Measurements from ENCODE around the gene OGDHL. TPM values are rescaled to one million over a fixed set of nuclear protein-coding genes. Genes with fewer than 3 reads are reported as not detected.

OGDHL gene
- total RNA-seq, 1 donor from 2014 or later: 3.7 TPM

- no peaks in the 10 kb centered on the region for H3K36me3 Mint-ChIP-seq (ENCODE audit: low read depth)
- peaks cover 5% of the 10 kb centered on the region for H3K9me3 Mint-ChIP-seq
- H3K4me3 Mint-ChIP-seq (ENCODE audit: low read depth): no peak overlapping the region
- no peaks in the 10 kb centered on the region for H3K4me1 Mint-ChIP-seq (ENCODE audit: low read depth)
- no peaks in the 10 kb centered on the region for H3K27me3 Mint-ChIP-seq (ENCODE audit: low read depth)
- intact Hi-C loops (cut with micrococcal nuclease): no loop called here
- H3K27ac Mint-ChIP-seq: no peak overlapping the region
- no peak for DNase-seq (ENCODE audit: low spot score)
These were observed 19.2 kb downstream of the OGDHL start for GRCh38 chr10:49742683-49743463.

- no peak for DNase-seq (ENCODE audit: low spot score)
- intact Hi-C loops (cut with micrococcal nuclease): no loop called here
- H3K9me3 Mint-ChIP-seq: peaks cover 5% of the 10 kb centered on the region
- no peaks in the 10 kb centered on the region for H3K27me3 Mint-ChIP-seq (ENCODE audit: low read depth)
- no peak overlapping the region for H3K27ac Mint-ChIP-seq
- no peaks in the 10 kb centered on the region for H3K36me3 Mint-ChIP-seq (ENCODE audit: low read depth)
- no peaks in the 10 kb centered on the region for H3K4me1 Mint-ChIP-seq (ENCODE audit: low read depth)
- H3K4me3 Mint-ChIP-seq (ENCODE audit: low read depth): no peak overlapping the region
These were observed 20.8 kb downstream of the OGDHL start for GRCh38 chr10:49741108-49741995.

- intact Hi-C loops (cut with micrococcal nuclease): no loop called here
- no peaks in the 10 kb centered on the region for H3K4me1 Mint-ChIP-seq (ENCODE audit: low read depth)
- no peak overlapping the region for H3K4me3 Mint-ChIP-seq (ENCODE audit: low read depth)
- H3K36me3 Mint-ChIP-seq (ENCODE audit: low read depth): no peaks in the 10 kb centered on the region
- H3K9me3 Mint-ChIP-seq: peaks cover 5% of the 10 kb centered on the region
- DNase-seq (ENCODE audit: low spot score): no peak
- no peaks in the 10 kb centered on the region for H3K27me3 Mint-ChIP-seq (ENCODE audit: low read depth)
- H3K27ac Mint-ChIP-seq: no peak overlapping the region
These were observed 21.6 kb downstream of the OGDHL start for GRCh38 chr10:49740346-49741107.

- no peaks in the 10 kb centered on the region for H3K36me3 Mint-ChIP-seq (ENCODE audit: low read depth)
- peaks cover 5% of the 10 kb centered on the region for H3K9me3 Mint-ChIP-seq
- H3K4me3 Mint-ChIP-seq (ENCODE audit: low read depth): no peak overlapping the region
- no peak overlapping the region for H3K27ac Mint-ChIP-seq
- no peaks in the 10 kb centered on the region for H3K4me1 Mint-ChIP-seq (ENCODE audit: low read depth)
- H3K27me3 Mint-ChIP-seq (ENCODE audit: low read depth): no peaks in the 10 kb centered on the region
- intact Hi-C loops (cut with micrococcal nuclease): no loop called here
- DNase-seq (ENCODE audit: low spot score): no peak
These were observed 22.7 kb downstream of the OGDHL start for GRCh38 chr10:49739426-49739825.

- Mint-ChIP-seq H3K4me1 (ENCODE audit: low read depth) (no peaks in the 10 kb centered on the region), H3K27me3 (ENCODE audit: low read depth) (no peaks in the 10 kb centered on the region), H3K9me3 (peaks cover 5% of the 10 kb centered on the region), H3K27ac (no peak overlapping the region), H3K4me3 (ENCODE audit: low read depth) (no peak overlapping the region), H3K36me3 (ENCODE audit: low read depth) (no peaks in the 10 kb centered on the region)
- intact Hi-C loops (cut with micrococcal nuclease): no loop called here
- no peak for DNase-seq (ENCODE audit: low spot score)
These were observed 23.3 kb downstream of the OGDHL start for GRCh38 chr10:49738616-49739360.

GRCh38 chr10:49737474-49738201, 24.5 kb downstream of the OGDHL start:
- Mint-ChIP-seq H3K27me3 (ENCODE audit: low read depth) (no peaks in the 10 kb centered on the region), H3K4me1 (ENCODE audit: low read depth) (no peaks in the 10 kb centered on the region), H3K36me3 (ENCODE audit: low read depth) (no peaks in the 10 kb centered on the region), H3K9me3 (peaks cover 5% of the 10 kb centered on the region), H3K4me3 (ENCODE audit: low read depth) (no peak overlapping the region), H3K27ac (no peak overlapping the region)
- intact Hi-C loops (cut with micrococcal nuclease): no loop called here
- no peak for DNase-seq (ENCODE audit: low spot score)

GRCh38 chr10:49736564-49737113, 25.5 kb downstream of the OGDHL start:
- H3K36me3 Mint-ChIP-seq (ENCODE audit: low read depth): no peaks in the 10 kb centered on the region
- intact Hi-C loops (cut with micrococcal nuclease): no loop called here

GRCh38 chr10:49735848-49736563, 26.1 kb downstream of the OGDHL start:
- Mint-ChIP-seq H3K9me3 (no peaks in the 10 kb centered on the region), H3K4me1 (ENCODE audit: low read depth) (no peaks in the 10 kb centered on the region), H3K4me3 (ENCODE audit: low read depth) (no peak overlapping the region), H3K36me3 (ENCODE audit: low read depth) (no peaks in the 10 kb centered on the region), H3K27me3 (ENCODE audit: low read depth) (no peaks in the 10 kb centered on the region), H3K27ac (no peak overlapping the region)
- DNase-seq (ENCODE audit: low spot score): no peak
- intact Hi-C loops (cut with micrococcal nuclease): no loop called here

More at GRCh38 chr10:49736564-49737113, 25.5 kb downstream of the OGDHL start:
- H3K27me3 Mint-ChIP-seq (ENCODE audit: low read depth): no peaks in the 10 kb centered on the region
- no peak for DNase-seq (ENCODE audit: low spot score)
- H3K9me3 Mint-ChIP-seq: no peaks in the 10 kb centered on the region
- no peaks in the 10 kb centered on the region for H3K4me1 Mint-ChIP-seq (ENCODE audit: low read depth)
- H3K27ac Mint-ChIP-seq: no peak overlapping the region
- no peak overlapping the region for H3K4me3 Mint-ChIP-seq (ENCODE audit: low read depth)

- no peak for DNase-seq (ENCODE audit: low spot score)
- intact Hi-C loops (cut with micrococcal nuclease): no loop called here
- Mint-ChIP-seq H3K4me1 (ENCODE audit: low read depth) (no peaks in the 10 kb centered on the region), H3K27ac (no peak overlapping the region), H3K4me3 (ENCODE audit: low read depth) (no peak overlapping the region), H3K27me3 (ENCODE audit: low read depth) (peaks cover under 1% of the 10 kb centered on the region), H3K9me3 (no peaks in the 10 kb centered on the region), H3K36me3 (ENCODE audit: low read depth) (no peaks in the 10 kb centered on the region)
These were observed 27.0 kb downstream of the OGDHL start for GRCh38 chr10:49735161-49735560.

GRCh38 chr10:49734676-49735075, 27.4 kb downstream of the OGDHL start:
- no peak overlapping the region for H3K27ac Mint-ChIP-seq
- H3K36me3 Mint-ChIP-seq (ENCODE audit: low read depth): no peaks in the 10 kb centered on the region
- no peak for DNase-seq (ENCODE audit: low spot score)
- intact Hi-C loops (cut with micrococcal nuclease): no loop called here
- H3K4me1 Mint-ChIP-seq (ENCODE audit: low read depth): no peaks in the 10 kb centered on the region
- H3K27me3 Mint-ChIP-seq (ENCODE audit: low read depth): peaks cover 1% of the 10 kb centered on the region
- no peaks in the 10 kb centered on the region for H3K9me3 Mint-ChIP-seq
- no peak overlapping the region for H3K4me3 Mint-ChIP-seq (ENCODE audit: low read depth)

GRCh38 chr10:49733866-49734265, 28.3 kb downstream of the OGDHL start:
- Mint-ChIP-seq H3K27me3 (ENCODE audit: low read depth) (peaks cover 1% of the 10 kb centered on the region), H3K4me3 (ENCODE audit: low read depth) (no peak overlapping the region)
- DNase-seq (ENCODE audit: low spot score): no peak

More at GRCh38 chr10:49733866-49734265, 28.3 kb downstream of the OGDHL start:
- Mint-ChIP-seq H3K36me3 (ENCODE audit: low read depth) (no peaks in the 10 kb centered on the region), H3K9me3 (no peaks in the 10 kb centered on the region), H3K27ac (no peak overlapping the region), H3K4me1 (ENCODE audit: low read depth) (no peaks in the 10 kb centered on the region)
- intact Hi-C loops (cut with micrococcal nuclease): no loop called here

All from activated T-helper 2 cell treated with anti-CD3 and anti-CD28 coated beads, Interferon-gamma antibody, Interleukin-2, Interleukin-4, amounts not matched to agents 10 μg/mL and 5 μg/mL and 100 μg/mL, durations not matched to agents 14 hours and 24 hours and 36 hours (primary cell).